HUES6 (cell line): ENCODE results near the gene PRKG1.
"Not testable (repeated sequence)": the region's sequence is repeated elsewhere in the genome, so short reads cannot be mapped to it uniquely, and the experiment has no call there.

ENCODE experiments used
- H3K27ac ChIP-seq: 2 replicates; pipeline ENCODE4 v1.7.0; 2013; ENCODE audit warnings: low read depth, mild to moderate bottlenecking, low read length, inconsistent platforms
- H3K27me3 ChIP-seq: 2 replicates; pipeline ENCODE4 v1.6.1; 2013; ENCODE audit warnings: low read length; ENCODE audit not compliant: control insufficient read depth, insufficient read depth
- H3K36me3 ChIP-seq: 2 replicates; pipeline ENCODE4 v1.6.1; 2013; ENCODE audit warnings: low read length; ENCODE audit not compliant: control insufficient read depth, insufficient read depth
- H3K4me1 ChIP-seq: 2 replicates; pipeline ENCODE4 v1.6.1; 2013; ENCODE audit warnings: low read length; ENCODE audit not compliant: control insufficient read depth, insufficient read depth
- H3K4me3 ChIP-seq: 2 replicates; pipeline ENCODE4 v1.5.1; 2013; ENCODE audit warnings: low read depth, low read length
- H3K9ac ChIP-seq: one replicate; pipeline ENCODE4 v1.6.1; 2013; ENCODE audit warnings: mild to moderate bottlenecking, low read length
- H3K9me3 ChIP-seq: 2 replicates; pipeline ENCODE4 v1.6.1; 2013; ENCODE audit warnings: low read depth, low read length; ENCODE audit not compliant: control insufficient read depth, insufficient read depth

The PRKG1 gene

DNA sequence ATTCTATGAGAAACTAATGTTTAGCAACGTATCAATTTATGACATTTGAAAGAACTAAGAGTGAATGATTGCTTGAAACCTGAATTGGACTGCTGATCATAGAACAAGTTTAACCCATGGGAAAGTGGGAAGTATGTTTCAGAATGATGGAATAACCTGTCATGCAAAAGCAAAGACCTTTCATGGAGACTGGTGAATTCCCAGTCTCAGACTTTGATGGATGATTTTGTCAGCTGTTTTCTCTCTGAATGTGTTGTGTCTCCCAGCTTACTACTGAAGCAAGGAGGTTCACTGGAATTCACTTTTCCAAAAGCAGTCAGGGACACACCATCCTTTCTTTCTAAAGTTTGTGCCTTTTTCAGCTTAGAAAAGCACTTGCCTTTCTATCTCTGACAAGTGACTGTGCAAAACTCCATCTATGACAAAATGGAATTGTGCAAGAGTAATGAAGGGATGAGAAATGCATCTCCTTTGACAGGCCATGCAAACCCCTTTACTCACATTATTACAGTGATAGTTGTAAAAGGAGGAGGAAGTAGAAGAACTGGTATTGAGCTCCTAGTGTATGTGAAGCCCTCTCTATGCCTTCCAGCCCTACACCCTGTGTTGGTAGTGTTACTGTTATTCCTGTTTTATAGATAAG is 176.1 kb downstream of the PRKG1 start:
- Histone ChIP-seq H3K27ac (no peak overlapping the region), H3K9me3 (no peaks in the 10 kb centered on the region), H3K4me3 (no peak overlapping the region), H3K27me3 (no peaks in the 10 kb centered on the region), H3K36me3 (no peaks in the 10 kb centered on the region), H3K9ac (no peak overlapping the region), H3K4me1 (peaks cover 24% of the 10 kb centered on the region)

DNA sequence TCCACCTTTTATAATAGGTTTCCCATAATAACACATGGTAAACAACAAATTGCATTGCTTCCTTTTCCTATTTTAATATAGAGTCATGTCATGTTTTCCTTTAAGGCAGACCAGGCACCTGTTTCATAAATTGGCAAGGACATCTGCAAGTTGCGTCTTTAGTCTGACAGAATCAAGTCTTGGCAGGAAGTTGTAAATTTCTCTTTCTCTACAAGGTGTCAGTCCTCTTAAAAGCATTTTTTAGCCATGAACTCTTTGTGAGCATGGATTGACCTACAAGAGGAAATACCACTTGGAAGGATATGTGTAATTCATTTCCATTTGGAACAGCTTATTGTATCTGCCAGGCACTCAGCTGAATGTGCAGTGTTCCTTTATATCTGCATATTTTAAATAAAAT is 176.8 kb downstream of the PRKG1 start:
- H3K4me3 ChIP-seq = no peak overlapping the region

DNA sequence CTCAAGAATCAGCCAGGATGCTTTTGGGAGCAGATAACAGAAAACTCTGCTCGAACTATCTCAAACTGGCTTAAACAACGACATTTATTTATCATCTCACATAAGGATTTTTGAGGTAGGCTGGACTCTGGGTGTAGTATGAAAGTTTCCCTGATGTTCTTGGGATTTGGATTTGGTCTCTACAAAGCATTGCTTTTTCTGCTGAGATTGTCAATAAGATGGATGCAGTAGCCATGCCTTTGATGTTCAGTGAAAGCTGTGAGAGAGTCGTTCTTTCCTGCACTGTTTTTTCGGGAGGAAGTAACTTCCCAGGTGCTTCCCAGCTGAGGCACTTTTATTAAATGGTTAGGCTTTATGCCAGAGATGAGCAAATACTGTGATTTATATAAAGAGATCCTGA is 181.1 kb downstream of the PRKG1 start:
- Histone ChIP-seq H3K9me3 (no peaks in the 10 kb centered on the region), H3K27me3 (no peaks in the 10 kb centered on the region), H3K27ac (no peak overlapping the region), H3K36me3 (no peaks in the 10 kb centered on the region), H3K4me3 (no peak overlapping the region), H3K9ac (no peak overlapping the region), H3K4me1 (peaks cover 13% of the 10 kb centered on the region)

More for the DNA sequence above, 176.8 kb downstream of the PRKG1 start:
- Histone ChIP-seq H3K36me3 (no peaks in the 10 kb centered on the region), H3K9me3 (no peaks in the 10 kb centered on the region), H3K27ac (no peak overlapping the region), H3K4me1 (peaks cover 20% of the 10 kb centered on the region), H3K27me3 (no peaks in the 10 kb centered on the region), H3K9ac (no peak overlapping the region)

DNA sequence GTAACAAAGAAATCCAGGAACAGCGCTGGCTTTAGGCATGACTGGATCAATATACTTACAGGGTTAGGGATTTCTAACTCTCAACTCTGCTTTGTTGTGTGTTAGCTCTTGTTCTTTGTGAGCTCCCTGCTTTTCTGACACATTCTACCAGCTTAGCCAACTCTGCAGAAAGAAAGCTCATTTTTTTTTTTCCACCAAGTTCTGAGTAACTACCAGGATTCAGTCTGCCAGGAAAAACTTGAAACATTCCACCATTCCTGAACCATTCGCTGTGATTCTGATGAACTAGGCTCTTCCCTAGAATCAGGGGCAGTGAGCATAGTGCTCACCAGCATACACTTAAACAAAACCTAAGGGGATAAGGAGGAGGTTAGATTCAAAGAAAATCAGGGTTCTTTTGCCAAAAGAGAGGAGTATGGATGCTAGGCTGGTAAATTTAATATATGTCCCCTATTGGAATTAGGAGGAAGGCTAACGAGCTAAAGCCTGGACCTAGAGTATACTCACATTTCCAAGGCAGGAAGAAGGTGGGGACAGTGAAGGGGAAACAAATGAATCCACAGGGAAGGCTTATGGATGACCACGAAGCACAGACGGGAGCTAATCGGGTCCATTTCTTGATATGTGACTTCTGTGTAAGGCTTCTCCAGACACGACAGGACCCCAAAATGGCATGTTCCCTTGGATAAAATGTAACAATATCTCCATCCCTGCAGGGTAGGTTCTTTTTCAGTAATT is 183.4 kb downstream of the PRKG1 start:
- Histone ChIP-seq H3K27me3 (no peaks in the 10 kb centered on the region), H3K9ac (no peak overlapping the region), H3K27ac (no peak overlapping the region), H3K9me3 (no peaks in the 10 kb centered on the region), H3K4me1 (peaks cover 11% of the 10 kb centered on the region), H3K4me3 (no peak overlapping the region), H3K36me3 (no peaks in the 10 kb centered on the region)

DNA sequence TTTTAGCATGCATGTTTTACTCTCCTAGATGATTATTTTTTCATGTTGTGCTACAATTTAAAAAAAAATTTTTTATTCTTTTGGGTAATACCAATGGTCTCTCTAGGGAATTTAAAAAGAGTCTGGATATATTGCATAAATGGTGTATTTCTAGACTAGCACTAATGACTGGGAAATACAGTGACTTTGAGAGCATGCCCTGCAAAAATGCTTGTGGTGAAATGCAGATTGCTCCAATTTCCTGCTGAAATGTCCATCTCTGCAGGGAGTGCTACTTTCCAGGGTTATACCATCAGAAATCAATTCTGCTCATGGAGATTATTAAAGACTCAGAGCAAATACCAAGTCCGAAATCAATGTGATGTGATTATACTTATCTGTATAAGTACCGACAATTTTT is 186.1 kb downstream of the PRKG1 start:
- Histone ChIP-seq H3K4me1 (peaks cover 15% of the 10 kb centered on the region), H3K27ac (no peak overlapping the region), H3K27me3 (no peaks in the 10 kb centered on the region), H3K9me3 (no peaks in the 10 kb centered on the region), H3K9ac (no peak overlapping the region), H3K36me3 (no peaks in the 10 kb centered on the region), H3K4me3 (no peak overlapping the region)

DNA sequence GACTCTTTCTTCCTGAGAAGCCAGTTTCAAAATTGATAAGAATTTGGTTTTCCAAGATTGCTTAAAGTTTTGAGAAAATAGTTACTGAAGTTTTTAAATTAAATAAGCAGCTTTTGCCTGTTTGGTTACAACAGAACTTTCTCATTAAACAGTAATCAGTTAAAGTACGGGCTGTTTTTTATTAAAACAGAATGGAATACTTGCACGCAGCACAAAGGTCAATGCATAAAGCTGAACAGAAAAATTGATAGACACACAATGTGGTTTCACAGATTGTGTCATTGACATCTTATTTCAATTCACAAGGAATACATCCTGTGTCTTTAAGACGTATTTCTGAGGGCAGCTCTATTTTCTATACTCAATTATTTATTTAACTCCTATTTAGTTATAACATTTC is 192.2 kb downstream of the PRKG1 start:
- no peak overlapping the region for H3K27ac ChIP-seq
- peaks cover 19% of the 10 kb centered on the region for H3K4me1 ChIP-seq
- no peaks in the 10 kb centered on the region for H3K9me3 ChIP-seq
- no peaks in the 10 kb centered on the region for H3K36me3 ChIP-seq
- H3K9ac ChIP-seq = no peak overlapping the region
- H3K27me3 ChIP-seq = no peaks in the 10 kb centered on the region
- H3K4me3 ChIP-seq = no peak overlapping the region

DNA sequence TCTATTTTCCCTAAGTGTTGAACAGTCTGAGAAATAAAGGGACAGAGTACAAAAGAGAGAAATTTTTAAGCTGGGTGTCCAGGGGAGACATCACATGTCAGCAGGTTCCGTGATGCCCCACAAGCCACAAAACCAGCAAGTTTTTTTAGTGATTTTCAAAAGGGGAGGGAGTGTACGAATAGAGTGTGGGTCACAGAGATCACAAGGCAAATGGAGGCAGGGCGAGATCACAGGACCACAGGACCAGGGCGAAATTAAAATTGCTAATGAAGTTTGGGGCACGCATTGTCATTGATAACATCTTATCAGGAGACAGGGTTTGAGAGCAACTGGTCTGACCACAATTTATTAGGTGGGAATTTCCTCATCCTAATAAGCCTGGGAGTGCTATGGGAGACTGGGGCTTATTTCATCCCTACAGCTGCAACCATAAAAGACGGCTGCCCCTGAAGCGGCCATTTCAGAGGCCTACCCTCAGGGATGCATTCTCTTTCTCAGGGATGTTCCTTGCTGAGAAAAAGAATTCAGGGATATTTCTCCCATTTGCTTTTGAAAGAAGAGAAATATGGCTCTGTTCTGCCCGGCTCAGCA is 193.8 kb downstream of the PRKG1 start:
- not testable (repeated sequence) for H3K36me3 ChIP-seq, H3K27me3 ChIP-seq, H3K9me3 ChIP-seq, H3K4me3 ChIP-seq, H3K9ac ChIP-seq
- Histone ChIP-seq H3K4me1 (peaks cover 19% of the 10 kb centered on the region), H3K27ac (peak overlapping the region; percentile 57; the same call in 1 of the 2 replicates)

DNA sequence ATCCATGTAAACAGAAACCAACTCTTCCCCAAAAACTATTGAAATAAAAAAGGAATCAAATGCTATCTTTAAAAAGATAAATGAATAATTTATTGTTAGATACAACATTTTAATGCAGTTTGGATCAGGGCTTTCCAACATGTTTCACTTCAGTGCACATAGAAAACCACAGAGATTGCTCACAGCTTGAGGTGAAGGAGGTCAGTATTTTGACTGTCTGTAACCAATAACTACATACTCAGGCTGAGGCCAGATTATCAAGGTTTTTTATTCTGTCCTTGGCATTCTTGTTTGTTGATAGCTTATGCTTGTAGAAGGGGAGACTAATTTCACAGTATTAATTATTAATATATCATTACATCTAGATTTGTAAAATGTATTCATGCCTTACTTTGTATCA is 195.5 kb downstream of the PRKG1 start:
- Histone ChIP-seq H3K4me3 (no peak overlapping the region), H3K27ac (no peak overlapping the region), H3K9me3 (no peaks in the 10 kb centered on the region), H3K9ac (no peak overlapping the region), H3K36me3 (no peaks in the 10 kb centered on the region), H3K27me3 (no peaks in the 10 kb centered on the region), H3K4me1 (peaks cover 13% of the 10 kb centered on the region)

DNA sequence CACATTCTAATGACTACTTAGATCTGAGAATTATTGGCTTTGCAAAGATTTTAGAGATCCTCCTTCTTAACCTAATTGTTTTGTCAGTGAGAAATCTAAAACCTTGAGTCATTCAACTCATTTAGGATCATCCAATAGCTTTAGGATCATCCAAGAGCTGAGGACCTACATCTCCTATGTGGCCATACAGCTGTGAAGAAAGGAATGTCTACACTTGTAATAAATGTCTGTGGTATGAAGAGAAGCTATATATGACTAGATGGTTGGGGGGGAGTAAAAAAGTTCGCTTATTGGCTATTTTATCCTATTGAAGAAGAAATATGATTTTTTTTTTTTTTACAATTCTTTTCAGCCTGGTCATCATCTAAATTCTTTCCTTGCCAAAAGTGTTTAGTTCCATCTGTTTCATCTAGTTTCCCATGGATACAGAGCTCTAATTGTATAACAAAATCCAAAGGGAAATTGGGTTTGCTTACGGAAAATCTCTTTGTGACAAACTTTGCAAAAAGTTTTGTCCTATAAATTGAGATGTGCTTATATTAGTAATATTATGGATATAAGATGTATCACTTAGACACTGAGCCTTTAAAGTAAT is 196.7 kb downstream of the PRKG1 start:
- H3K36me3 ChIP-seq = no peaks in the 10 kb centered on the region
- H3K27ac ChIP-seq = no peak overlapping the region
- H3K4me1 ChIP-seq = peaks cover 13% of the 10 kb centered on the region
- H3K9me3 ChIP-seq = no peaks in the 10 kb centered on the region
- no peak overlapping the region for H3K9ac ChIP-seq
- H3K27me3 ChIP-seq = no peaks in the 10 kb centered on the region
- no peak overlapping the region for H3K4me3 ChIP-seq

DNA sequence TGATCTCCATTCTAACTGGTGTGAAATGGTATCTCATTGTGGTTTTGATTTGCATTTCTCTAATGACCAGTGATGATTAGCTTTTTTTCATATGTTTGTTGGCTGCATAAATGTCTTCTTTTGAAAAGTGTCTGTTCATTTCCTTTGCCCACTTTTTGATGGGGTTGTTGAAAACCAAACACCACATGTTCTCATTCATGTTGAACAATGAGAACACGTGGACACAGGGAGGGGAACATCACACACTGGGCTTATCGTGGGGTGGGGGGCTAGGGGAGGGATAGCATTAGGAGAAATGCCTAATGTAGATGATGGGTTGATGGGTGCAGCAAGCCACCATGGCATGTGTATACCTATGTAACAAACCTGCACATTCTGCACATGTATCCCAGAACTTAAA is 197.8 kb downstream of the PRKG1 start:
- not testable (repeated sequence) for H3K27ac ChIP-seq, H3K4me3 ChIP-seq, H3K4me1 ChIP-seq, H3K9ac ChIP-seq, H3K9me3 ChIP-seq, H3K36me3 ChIP-seq, H3K27me3 ChIP-seq

DNA sequence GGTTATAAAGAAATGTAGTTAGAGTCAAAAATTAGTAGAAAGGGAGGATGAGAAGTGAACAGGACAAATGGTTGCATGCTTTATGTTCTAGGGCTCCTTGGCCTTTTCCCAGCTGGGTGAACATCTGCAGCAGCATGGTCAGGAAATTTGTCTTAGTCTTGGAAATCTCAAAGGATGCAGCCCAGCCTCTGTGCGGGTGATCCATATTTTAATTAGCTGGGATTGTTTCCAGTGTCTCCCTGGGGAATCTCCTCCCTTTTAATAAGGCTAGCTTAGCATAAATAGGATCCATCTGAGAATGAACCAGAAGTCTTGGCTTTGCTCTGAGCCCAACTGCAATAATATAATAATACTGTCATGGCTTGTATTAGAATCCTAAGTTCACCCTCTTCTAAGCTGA is 198.3 kb downstream of the PRKG1 start:
- 0 out of 2 replicates have a peak, but pooled peaks cover 1% of the 10 kb centered on the region for H3K4me1 ChIP-seq
- H3K9me3 ChIP-seq = no peaks in the 10 kb centered on the region
- H3K36me3 ChIP-seq = no peaks in the 10 kb centered on the region
- no peaks in the 10 kb centered on the region for H3K27me3 ChIP-seq
- H3K4me3 ChIP-seq = no peak overlapping the region
- no peak overlapping the region for H3K9ac ChIP-seq
- H3K27ac ChIP-seq = no peak overlapping the region
